WTC11 (cell line): ENCODE measurements around the gene C9orf72. TPM values are rescaled to one million over a fixed set of nuclear protein-coding genes. Genes with fewer than 3 reads are reported as not detected.
A peak's percentile ranks its signal among the peaks of the same experiment; 100 is the strongest.

ENCODE experiments used
- CBFB ChIP-seq: sonication (generic); formaldehyde crosslinking; IDR thresholded peaks from 2 replicates; pipeline ENCODE4 v1.8.1; 2022; ENCODE audit warnings: mild to moderate bottlenecking, low read depth, missing genetic modification reagents
- CREM ChIP-seq: sonication (generic); formaldehyde crosslinking; IDR thresholded peaks from 2 replicates; pipeline ENCODE4 v1.8.1; 2022; ENCODE audit warnings: mild to moderate bottlenecking, missing genetic modification reagents, moderate library complexity
- JAZF1 ChIP-seq: fragments of 250-450 bp; sonication (Bioruptor Pico); IDR thresholded peaks from 2 replicates; pipeline ENCODE4 v1.9.0; 2021; ENCODE audit warnings: moderate library complexity, mild to moderate bottlenecking, inconsistent platforms
- KAT7 ChIP-seq: sonication (generic); formaldehyde crosslinking; IDR thresholded peaks from 2 replicates; pipeline ENCODE4 v1.8.1; 2023; ENCODE audit warnings: missing genetic modification reagents, mild to moderate bottlenecking, borderline replicate concordance
- PRRX2 ChIP-seq: fragments of 250-450 bp; sonication (Bioruptor Pico); IDR thresholded peaks from 2 replicates; pipeline ENCODE4 v1.8.0; 2021; ENCODE audit warnings: mild to moderate bottlenecking
- RELA ChIP-seq: sonication (generic); formaldehyde crosslinking; IDR thresholded peaks from 2 replicates; pipeline ENCODE4 v1.8.1; 2022; ENCODE audit warnings: missing genetic modification reagents, mild to moderate bottlenecking, borderline replicate concordance
- SP1 ChIP-seq: sonication (generic); formaldehyde crosslinking; conservative IDR thresholded peaks from 2 replicates; pipeline ENCODE4 v1.8.1; 2022; ENCODE audit warnings: missing genetic modification reagents
- TEAD1 ChIP-seq: sonication (generic); formaldehyde crosslinking; IDR thresholded peaks from 2 replicates; pipeline ENCODE4 v1.8.0; 2022; ENCODE audit warnings: mild to moderate bottlenecking, missing genetic modification reagents
- ZNF263 ChIP-seq: sonication (generic); formaldehyde crosslinking; IDR thresholded peaks from 2 replicates; pipeline ENCODE4 v1.8.1; 2022; ENCODE audit warnings: low read depth, mild to moderate bottlenecking, moderate library complexity, missing genetic modification reagents
- ZNF317 ChIP-seq: sonication (generic); formaldehyde crosslinking; IDR thresholded peaks from 2 replicates; pipeline ENCODE4 v1.8.1; 2023; ENCODE audit warnings: low read depth, mild to moderate bottlenecking, moderate library complexity, missing genetic modification reagents, borderline replicate concordance
- total RNA-seq: library from RNA; stranded (reverse); gene quantifications from 3 replicates; pipeline ENCODE4 v1.2.3, GENCODE V29; 2021
- TF ChIP-seq, protein P1 (sequence below): fragments of 200-600 bp; IDR thresholded peaks from 2 replicates; pipeline ENCODE4 v1.8.0; 2022; ENCODE audit warnings: antibody characterized with exemption
- TF ChIP-seq, protein P2 (sequence below): sonication (generic); formaldehyde crosslinking; IDR thresholded peaks from 2 replicates; pipeline ENCODE4 v1.8.0; 2022; ENCODE audit warnings: missing genetic modification reagents
- TF ChIP-seq, protein P3 (sequence below): sonication (generic); formaldehyde crosslinking; IDR thresholded peaks from 2 replicates; pipeline ENCODE4 v1.8.0; 2022; ENCODE audit warnings: mild to moderate bottlenecking, missing genetic modification reagents
- TF ChIP-seq, protein P4 (sequence below): sonication (generic); formaldehyde crosslinking; IDR thresholded peaks from 2 replicates; pipeline ENCODE4 v1.8.1; 2023; ENCODE audit warnings: mild to moderate bottlenecking, missing genetic modification reagents
- TF ChIP-seq, protein P5 (sequence below): sonication (generic); formaldehyde crosslinking; IDR thresholded peaks from 2 replicates; pipeline ENCODE4 v1.8.0; 2022; ENCODE audit warnings: mild to moderate bottlenecking, missing genetic modification reagents
- TF ChIP-seq, protein P6 (sequence below): sonication (generic); formaldehyde crosslinking; IDR thresholded peaks from 2 replicates; pipeline ENCODE4 v1.8.1; 2023; ENCODE audit warnings: mild to moderate bottlenecking, missing genetic modification reagents, moderate library complexity

The C9orf72 gene
- total RNA-seq, 1 experiment from 2014 or later = 21.5 TPM

DNA sequence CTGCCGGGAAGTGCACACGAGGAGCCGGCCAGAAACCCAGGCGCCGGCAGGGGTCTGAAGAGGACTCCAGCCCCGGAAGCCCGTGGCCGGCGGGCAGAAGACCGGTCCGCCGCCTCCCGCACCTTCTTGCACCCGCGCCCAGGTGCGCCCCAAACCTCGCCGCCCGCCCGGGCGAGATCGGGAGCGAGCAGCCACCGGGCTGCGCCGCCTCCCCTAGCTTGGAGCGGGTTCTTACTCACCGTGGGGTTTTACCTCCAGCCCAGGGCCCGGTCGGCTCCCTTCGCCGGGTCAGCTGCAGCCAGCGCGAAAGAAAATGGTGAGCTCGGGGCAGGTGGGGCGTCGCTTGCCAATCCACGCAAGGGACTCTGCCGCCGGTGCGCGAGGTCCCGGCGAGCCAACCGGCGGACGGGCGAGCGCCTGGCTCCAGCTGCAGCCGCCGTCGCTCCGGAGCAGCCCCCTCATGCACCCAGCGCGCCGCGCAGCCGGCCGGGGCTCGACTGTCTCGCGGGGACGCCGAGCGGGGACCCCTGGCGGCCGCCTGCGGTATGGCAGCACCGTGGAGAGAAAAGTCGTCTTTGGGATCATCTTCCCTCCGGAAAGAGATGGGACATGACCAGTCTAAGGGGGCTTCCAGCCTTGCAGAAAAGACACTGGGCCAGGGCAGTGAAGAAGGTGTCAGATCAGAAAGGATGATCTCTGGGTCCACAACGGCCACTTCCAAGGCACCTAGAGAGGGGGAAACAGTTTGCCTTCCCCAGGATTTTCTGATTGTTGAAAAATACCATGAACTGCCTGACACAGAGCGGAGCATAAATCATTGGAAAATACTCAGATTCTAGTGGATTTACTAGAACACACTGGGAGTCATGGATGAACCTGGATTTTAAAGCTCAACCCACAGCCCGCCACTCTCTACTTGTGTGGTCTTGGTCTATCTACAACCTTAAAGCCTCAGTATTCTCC, 43.7 kb downstream of the C9orf72 start, which contains the start of gene MOB3B (continued):
- TF ChIP-seq, protein P1, sequence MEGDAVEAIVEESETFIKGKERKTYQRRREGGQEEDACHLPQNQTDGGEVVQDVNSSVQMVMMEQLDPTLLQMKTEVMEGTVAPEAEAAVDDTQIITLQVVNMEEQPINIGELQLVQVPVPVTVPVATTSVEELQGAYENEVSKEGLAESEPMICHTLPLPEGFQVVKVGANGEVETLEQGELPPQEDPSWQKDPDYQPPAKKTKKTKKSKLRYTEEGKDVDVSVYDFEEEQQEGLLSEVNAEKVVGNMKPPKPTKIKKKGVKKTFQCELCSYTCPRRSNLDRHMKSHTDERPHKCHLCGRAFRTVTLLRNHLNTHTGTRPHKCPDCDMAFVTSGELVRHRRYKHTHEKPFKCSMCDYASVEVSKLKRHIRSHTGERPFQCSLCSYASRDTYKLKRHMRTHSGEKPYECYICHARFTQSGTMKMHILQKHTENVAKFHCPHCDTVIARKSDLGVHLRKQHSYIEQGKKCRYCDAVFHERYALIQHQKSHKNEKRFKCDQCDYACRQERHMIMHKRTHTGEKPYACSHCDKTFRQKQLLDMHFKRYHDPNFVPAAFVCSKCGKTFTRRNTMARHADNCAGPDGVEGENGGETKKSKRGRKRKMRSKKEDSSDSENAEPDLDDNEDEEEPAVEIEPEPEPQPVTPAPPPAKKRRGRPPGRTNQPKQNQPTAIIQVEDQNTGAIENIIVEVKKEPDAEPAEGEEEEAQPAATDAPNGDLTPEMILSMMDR = peak; percentile 98
- TF ChIP-seq ZNF263 (CRISPR knock-in tag) (no peak), SP1 (CRISPR knock-in tag) (peak; percentile 53), CREM (no peak; the same call in 1 of the 2 replicates), TEAD1 (peak; percentile 53; the same call in 1 of the 2 replicates), RELA (CRISPR knock-in tag) (0 out of 2 replicates have a peak, but pooled peaks have one; percentile 28), CBFB (CRISPR knock-in tag) (0 out of 2 replicates have a peak, but pooled peaks have one; percentile 55), KAT7 (peak; percentile 92; the same call in 1 of the 2 replicates), ZNF317 (no peak; the same call in 1 of the 2 replicates), JAZF1 (no peak), PRRX2 (CRISPR knock-in tag) (no peak)
- TF ChIP-seq, protein P2, sequence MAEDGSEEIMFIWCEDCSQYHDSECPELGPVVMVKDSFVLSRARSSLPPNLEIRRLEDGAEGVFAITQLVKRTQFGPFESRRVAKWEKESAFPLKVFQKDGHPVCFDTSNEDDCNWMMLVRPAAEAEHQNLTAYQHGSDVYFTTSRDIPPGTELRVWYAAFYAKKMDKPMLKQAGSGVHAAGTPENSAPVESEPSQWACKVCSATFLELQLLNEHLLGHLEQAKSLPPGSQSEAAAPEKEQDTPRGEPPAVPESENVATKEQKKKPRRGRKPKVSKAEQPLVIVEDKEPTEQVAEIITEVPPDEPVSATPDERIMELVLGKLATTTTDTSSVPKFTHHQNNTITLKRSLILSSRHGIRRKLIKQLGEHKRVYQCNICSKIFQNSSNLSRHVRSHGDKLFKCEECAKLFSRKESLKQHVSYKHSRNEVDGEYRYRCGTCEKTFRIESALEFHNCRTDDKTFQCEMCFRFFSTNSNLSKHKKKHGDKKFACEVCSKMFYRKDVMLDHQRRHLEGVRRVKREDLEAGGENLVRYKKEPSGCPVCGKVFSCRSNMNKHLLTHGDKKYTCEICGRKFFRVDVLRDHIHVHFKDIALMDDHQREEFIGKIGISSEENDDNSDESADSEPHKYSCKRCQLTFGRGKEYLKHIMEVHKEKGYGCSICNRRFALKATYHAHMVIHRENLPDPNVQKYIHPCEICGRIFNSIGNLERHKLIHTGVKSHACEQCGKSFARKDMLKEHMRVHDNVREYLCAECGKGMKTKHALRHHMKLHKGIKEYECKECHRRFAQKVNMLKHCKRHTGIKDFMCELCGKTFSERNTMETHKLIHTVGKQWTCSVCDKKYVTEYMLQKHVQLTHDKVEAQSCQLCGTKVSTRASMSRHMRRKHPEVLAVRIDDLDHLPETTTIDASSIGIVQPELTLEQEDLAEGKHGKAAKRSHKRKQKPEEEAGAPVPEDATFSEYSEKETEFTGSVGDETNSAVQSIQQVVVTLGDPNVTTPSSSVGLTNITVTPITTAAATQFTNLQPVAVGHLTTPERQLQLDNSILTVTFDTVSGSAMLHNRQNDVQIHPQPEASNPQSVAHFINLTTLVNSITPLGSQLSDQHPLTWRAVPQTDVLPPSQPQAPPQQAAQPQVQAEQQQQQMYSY (CRISPR knock-in tag) = peak; percentile 12; the same call in 1 of the 2 replicates
- TF ChIP-seq, protein P3, sequence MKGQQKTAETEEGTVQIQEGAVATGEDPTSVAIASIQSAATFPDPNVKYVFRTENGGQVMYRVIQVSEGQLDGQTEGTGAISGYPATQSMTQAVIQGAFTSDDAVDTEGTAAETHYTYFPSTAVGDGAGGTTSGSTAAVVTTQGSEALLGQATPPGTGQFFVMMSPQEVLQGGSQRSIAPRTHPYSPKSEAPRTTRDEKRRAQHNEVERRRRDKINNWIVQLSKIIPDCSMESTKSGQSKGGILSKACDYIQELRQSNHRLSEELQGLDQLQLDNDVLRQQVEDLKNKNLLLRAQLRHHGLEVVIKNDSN (CRISPR knock-in tag) = 0 out of 2 replicates have a peak, but pooled peaks have one; percentile 5
- TF ChIP-seq, protein P4, sequence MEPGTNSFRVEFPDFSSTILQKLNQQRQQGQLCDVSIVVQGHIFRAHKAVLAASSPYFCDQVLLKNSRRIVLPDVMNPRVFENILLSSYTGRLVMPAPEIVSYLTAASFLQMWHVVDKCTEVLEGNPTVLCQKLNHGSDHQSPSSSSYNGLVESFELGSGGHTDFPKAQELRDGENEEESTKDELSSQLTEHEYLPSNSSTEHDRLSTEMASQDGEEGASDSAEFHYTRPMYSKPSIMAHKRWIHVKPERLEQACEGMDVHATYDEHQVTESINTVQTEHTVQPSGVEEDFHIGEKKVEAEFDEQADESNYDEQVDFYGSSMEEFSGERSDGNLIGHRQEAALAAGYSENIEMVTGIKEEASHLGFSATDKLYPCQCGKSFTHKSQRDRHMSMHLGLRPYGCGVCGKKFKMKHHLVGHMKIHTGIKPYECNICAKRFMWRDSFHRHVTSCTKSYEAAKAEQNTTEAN = 0 out of 2 replicates have a peak, but pooled peaks have one; percentile 23
- TF ChIP-seq, protein P5, sequence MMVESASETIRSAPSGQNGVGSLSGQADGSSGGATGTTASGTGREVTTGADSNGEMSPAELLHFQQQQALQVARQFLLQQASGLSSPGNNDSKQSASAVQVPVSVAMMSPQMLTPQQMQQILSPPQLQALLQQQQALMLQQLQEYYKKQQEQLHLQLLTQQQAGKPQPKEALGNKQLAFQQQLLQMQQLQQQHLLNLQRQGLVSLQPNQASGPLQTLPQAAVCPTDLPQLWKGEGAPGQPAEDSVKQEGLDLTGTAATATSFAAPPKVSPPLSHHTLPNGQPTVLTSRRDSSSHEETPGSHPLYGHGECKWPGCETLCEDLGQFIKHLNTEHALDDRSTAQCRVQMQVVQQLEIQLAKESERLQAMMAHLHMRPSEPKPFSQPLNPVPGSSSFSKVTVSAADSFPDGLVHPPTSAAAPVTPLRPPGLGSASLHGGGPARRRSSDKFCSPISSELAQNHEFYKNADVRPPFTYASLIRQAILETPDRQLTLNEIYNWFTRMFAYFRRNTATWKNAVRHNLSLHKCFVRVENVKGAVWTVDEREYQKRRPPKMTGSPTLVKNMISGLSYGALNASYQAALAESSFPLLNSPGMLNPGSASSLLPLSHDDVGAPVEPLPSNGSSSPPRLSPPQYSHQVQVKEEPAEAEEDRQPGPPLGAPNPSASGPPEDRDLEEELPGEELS (CRISPR knock-in tag) = peak; percentile 53; the same call in 1 of the 2 replicates
- TF ChIP-seq, protein P6, sequence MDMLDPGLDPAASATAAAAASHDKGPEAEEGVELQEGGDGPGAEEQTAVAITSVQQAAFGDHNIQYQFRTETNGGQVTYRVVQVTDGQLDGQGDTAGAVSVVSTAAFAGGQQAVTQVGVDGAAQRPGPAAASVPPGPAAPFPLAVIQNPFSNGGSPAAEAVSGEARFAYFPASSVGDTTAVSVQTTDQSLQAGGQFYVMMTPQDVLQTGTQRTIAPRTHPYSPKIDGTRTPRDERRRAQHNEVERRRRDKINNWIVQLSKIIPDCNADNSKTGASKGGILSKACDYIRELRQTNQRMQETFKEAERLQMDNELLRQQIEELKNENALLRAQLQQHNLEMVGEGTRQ (CRISPR knock-in tag) = 0 out of 2 replicates have a peak, but pooled peaks have one; percentile 25
